D341Med (cell line): ENCODE results near the gene ZNF423.

ENCODE experiments used
- DNase-seq: peaks from one replicate; pipeline ENCODE4 v3.0.0; 2012; ENCODE audit warnings: low spot score

ZNF423 gene

GRCh38 chr16:49869731-49870130, 13.8 kb upstream of the ZNF423 start:
- DNase-seq, result no peak

DNA sequence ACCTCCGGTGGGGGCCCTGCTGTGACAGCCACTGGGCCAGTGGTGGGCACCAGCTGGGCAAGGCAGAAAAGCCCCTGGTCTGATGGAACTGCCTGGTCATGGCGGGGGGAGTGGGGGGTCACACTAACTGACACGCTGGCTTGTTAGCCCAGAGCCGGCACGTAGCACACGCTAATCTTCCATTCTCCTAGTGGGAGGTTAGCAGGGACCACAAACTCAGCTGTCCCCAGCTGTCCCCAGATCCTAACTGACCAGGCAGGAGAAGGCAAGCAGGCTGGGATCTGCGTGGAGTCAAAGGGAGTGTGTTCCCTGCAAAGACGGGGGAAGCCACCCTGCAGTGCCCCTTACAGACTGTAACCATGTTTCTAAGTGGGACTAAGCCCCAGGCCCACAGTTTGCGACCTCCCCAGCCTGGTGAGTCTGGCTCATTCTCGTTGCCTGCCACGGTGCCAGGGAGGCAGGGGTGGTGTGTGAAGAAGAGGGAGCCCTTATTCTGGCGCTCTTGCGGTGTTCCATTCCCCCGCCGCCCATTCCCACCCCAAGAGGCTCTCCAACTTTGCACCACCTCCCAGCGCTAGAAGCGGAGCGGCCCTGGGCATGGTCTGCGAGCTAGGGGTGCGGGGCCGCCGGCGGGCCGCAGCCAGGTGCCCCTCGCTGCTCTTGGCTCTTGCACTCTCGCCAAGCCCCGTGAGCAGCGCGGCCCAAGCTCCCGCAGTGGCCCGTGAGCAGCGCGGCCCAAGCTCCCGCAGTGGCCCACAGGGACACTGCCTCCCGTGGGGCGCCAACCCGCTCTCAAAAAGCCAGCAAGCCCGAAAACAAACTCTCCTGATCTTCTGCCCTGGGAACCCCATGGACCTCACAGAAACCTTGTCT, 12.1 kb upstream of the ZNF423 start:
- DNase-seq, result no peak

DNA sequence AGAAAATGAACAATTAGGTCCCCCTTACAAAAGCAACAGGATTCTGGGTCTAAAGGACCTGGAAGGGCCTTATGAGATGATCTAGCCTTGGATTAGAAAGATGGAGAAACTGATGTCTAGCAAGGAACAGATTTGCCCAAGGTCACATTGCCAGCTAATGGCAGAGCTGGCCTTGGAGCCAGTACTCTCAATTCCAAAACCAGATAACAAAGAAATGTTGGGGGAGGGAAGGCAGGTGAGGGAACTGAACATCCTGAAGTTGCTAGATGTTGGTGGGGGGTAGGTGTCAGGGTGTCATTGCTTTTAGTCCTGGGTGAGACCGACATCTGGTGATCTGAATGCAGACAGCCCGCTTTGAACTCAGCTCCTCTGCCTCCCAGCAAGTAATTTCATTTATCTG, 11.3 kb upstream of the ZNF423 start:
- DNase-seq, result no peak

GRCh38 chr16:49866595-49867071, 10.7 kb upstream of the ZNF423 start:
- no peak for DNase-seq

- no peak for DNase-seq
These were observed 6.8 kb upstream of the ZNF423 start for GRCh38 chr16:49862694-49863093.

- DNase-seq, result no peak
These were observed 5.4 kb upstream of the ZNF423 start for GRCh38 chr16:49861299-49861698.

- DNase-seq, result no peak
These were observed 4.7 kb upstream of the ZNF423 start for GRCh38 chr16:49860593-49860992.

GRCh38 chr16:49859125-49859811, 3.4 kb upstream of the ZNF423 start:
- no peak for DNase-seq

DNA sequence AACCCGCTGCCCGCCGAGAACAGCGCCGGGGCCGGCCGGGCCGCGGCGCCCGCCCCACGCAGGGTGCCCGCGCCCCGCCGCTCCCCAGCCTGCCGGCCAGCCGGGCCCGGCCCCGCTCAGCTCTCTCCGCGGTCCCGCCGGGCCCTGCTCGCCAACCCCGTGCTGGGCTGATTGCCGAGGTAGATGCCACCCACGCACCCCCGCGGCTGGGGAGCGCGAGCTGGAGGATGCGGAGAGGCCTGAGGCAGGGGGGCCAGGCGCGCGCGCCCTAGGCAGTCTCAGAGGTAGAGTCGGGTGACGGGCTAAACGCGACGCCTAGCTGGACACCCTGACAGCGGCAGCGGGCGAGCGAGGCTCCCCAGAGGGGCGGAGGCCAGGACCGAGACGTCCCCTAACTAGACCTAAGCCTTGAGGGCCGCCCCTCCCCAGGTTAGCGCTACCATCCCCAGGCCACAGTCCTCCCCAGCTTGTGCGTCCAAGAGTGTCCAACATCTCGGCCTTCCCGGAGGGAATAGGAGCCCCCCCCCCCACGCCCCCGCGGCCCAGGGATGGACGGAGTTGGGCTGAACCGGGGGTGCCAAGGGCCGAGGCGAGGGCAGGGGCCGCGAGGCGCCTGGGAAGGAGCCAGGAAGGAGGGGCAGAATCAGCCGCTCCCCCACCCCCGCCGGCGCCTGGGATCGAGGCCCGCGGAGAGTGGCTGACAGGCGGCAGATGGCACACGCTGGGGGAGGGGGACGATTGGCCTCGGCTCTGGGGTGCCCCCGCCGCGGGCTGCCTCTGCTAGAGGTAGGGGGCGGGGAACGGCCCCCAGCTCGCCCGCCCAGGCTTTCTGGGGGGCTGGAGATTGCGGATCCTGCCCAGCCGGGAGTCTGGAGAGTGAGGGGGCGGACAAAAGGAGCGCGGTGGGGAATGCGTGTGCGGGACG, 2.5 kb upstream of the ZNF423 start:
- peak; percentile 63 for DNase-seq

- peak; percentile 82 for DNase-seq
These were observed 1.7 kb upstream of the ZNF423 start for GRCh38 chr16:49857423-49858181.

DNA sequence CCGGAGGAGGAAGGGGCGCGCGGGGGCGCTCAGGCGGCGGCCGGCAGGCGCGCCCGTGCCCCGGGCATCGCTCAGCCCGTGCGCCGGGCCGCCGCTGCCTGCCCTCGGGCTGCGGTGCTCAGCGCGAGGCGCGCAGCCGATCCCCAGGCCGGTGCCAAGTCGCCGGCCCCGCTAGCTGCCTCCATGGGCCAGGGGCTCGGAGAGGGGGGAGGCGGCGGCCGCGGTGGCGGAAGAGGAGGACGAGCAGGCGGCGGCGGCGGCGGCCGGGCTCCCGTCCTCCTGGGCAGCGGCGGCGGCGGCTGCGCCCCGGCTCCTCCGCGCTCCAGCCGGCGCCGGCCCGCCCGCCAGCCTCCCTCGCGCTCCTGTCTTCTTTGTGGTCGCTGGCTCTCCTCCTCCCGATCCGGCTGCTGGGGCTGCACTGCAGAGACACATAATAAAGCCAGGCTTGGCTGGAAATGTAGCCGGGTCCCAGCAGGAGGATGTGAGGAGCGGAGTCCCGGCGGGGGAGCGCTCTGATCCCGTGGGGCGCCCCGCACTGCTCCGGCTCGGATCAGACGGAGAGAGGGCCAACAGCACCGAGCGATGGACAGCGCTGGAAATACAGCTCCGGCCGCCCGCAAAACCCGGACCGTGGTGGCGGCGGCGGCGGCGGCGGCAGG, 889 bp upstream of the ZNF423 start:
- peak; percentile 78 for DNase-seq

DNA sequence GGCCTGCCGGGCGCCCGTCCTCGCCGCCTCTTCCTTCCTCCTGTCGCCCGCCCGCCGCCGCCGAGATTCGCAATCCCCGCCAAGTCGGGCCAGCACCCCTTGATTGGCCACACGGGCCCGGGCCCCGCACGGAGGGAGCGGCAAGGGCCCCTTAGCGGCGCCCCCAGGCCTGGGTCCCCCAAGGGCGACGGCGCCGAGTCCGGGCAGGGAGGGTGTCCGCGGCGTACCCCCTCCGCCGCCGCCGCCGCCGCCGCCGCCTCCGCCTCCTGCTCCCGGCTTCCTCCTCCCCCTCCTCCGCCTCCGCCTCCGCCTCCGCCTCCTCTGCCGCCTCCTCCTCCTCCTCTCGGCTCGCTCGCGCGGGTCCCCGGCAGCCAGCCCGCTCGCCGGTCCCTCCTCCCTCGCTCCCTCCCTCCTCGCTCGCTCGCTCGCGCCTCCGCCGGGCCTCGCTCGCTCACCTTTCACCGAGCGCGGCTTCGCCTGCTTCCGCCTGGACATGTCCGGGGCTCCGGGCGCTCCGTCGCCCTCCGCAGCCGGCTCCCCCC, 561 bp downstream of the ZNF423 start:
- peak; percentile 73 for DNase-seq

GRCh38 chr16:49854796-49855203, 1.1 kb downstream of the ZNF423 start:
- peak; percentile 64 for DNase-seq

DNA sequence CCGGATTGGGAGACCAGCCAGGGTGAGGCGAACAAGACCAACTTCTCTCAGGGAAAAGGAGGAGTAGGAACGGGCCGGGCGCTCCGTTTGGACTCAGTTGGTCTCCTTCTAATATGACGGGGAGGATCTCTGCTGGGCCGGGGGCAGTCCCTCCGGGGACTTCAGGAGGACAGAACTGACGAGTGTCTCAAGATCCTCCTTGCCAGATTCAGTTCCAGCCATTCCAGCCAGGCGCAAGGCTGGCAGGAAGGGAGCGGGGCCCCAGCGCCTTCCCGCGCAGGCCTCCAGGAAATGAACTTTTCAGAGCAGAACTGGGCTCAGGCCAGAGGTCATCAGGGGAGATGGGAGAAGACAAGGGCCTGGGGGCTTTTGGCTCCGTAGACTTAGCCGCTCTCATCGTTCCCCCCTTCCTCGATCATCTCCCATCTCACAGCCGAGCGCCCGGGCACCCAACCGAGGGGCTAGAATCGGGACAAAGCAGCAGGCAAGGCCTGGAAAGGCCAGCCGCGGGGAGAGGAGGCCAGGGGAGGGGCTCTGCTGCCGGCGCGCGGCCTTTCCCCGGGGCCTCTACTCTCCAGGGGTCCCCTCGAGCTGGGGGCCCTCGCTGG, 1.6 kb downstream of the ZNF423 start:
- no peak for DNase-seq

- DNase-seq, result no peak
These were observed 3.6 kb downstream of the ZNF423 start for GRCh38 chr16:49852279-49852678.

- no peak for DNase-seq
These were observed 4.5 kb downstream of the ZNF423 start for GRCh38 chr16:49851468-49851787.

- DNase-seq, result no peak
These were observed 5.1 kb downstream of the ZNF423 start for GRCh38 chr16:49850558-49851467.

DNA sequence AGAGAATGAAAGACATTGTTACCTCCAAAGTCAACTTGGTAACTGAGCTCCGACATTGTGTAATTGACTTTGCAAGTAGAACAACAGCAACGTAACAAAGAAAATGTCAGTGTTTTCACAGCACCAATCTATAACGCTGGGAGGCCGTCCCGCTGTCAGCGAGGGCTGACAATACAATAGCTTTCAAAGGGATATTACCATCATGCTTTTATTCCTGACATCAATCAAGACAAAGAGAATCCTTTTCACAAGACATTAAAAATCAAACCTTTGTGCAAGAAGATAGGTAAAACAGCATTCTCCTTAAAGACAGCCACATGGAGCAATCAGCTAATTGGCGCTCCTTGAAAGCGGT, 6.2 kb downstream of the ZNF423 start:
- no peak for DNase-seq

DNA sequence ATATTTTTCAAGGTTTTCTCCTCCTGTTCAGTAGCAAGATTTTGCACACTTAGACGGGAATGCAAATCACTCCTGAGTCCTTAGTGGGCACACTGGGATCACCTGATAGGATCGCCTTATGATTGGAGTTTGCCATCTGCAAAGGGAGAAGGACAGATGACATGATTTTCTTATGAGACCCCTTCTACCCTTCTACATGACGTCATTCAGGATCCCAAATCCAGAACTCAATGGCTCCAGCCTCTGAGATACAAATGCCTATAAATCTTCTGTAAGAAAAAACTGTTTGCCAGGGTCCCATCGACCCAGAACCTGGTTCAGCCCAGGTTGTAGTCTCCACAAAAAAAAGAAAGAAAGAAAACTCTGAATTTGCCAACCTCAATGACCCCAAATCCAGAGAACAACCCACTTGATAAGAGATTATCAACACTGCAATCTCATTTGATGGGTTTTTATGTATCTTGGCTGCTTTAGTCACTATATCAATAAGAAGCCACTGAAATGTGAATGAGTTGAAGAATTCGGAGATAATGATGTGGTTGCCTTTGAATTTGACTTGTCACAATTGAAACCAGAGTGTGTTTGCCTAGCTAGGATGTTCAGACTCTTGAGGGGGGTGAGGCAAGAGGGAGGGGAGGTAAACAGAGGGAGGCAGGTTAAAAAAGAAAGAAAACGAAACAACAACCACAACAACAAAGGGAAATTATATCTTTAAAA, 6.7 kb downstream of the ZNF423 start:
- no peak for DNase-seq
